Mucosa of rectum (tissue), 2 donors: Measurements from ENCODE around the gene ACAP2.

Experiments
- H3K27ac ChIP-seq, 2 donors: one replicate each; pipeline ENCODE4 v1.7.0; 2013; ENCODE audit warnings: inconsistent platforms in 2 of 2, low read depth in 2 of 2, low read length in 2 of 2
- H3K27me3 ChIP-seq, 2 donors: one replicate each; pipeline ENCODE4 v1.7.0; 2013; ENCODE audit warnings: low read length in 2 of 2; ENCODE audit not compliant: control insufficient read depth in 2 of 2, insufficient read depth in 2 of 2
- H3K36me3 ChIP-seq, 2 donors: one replicate each; pipeline ENCODE4 v1.7.0; 2013; ENCODE audit warnings: low read length in 2 of 2; ENCODE audit not compliant: control insufficient read depth in 2 of 2, insufficient read depth in 2 of 2
- H3K4me1 ChIP-seq, 2 donors: one replicate each; pipeline ENCODE4 v1.7.0; 2013; ENCODE audit warnings: low read length in 2 of 2, mild to moderate bottlenecking in 1 of 2; ENCODE audit not compliant: control insufficient read depth in 2 of 2, insufficient read depth in 2 of 2
- H3K4me3 ChIP-seq, 2 donors: one replicate each; pipeline ENCODE4 v1.7.0; 2013; ENCODE audit warnings: low read length in 2 of 2
- H3K9ac ChIP-seq, 2 donors: one replicate each; pipeline ENCODE4 v1.7.0; 2013; ENCODE audit warnings: low read length in 2 of 2, low read depth in 1 of 2, mild to moderate bottlenecking in 1 of 2
- H3K9me3 ChIP-seq, 2 donors: one replicate each; pipeline ENCODE4 v1.7.0; 2013; ENCODE audit warnings: low read length in 2 of 2; ENCODE audit not compliant: control insufficient read depth in 2 of 2
- donor health status: healthy.
- donor health status: Normal muscosa, but diverticular disease.

The ACAP2 gene

DNA sequence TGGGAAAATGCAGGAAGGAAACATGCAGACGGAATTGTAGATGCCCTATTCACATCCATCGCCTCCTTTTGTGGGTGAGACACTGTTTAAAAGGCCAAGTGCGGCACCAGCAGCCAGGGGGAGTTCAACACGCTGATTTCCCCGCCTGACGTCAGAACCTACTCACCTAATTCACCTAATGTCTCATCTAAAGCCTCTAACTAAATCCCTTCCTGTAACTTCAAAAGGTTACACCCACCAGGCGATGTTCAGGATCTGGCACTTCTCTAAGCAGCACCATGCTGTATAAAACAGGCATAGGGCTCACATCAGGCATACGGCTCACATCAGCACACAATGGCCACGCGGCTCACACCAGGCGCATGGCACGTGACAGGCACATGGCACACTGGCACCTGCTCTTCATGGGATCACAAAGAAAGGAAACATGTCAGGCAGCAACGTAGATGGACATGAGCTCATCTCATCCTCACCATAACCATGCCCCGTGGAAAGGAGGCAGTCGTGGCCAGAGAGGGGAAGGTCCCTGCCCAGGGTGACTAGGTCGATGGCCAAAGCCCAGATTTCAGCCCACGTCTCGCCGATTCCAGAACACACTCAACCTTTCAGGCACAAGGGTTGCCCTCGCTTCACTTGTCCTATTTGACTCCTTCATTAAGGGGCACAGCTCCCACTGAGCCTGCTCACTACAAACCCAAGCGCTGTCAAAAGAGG, 193.6 kb downstream of the ACAP2 start:
- no peak overlapping the region for H3K27ac ChIP-seq
- H3K9ac ChIP-seq, result no peak overlapping the region
- H3K27me3 ChIP-seq, result no peaks in the 10 kb centered on the region
- no peaks in the 10 kb centered on the region for H3K36me3 ChIP-seq
- no peaks in the 10 kb centered on the region for H3K9me3 ChIP-seq
- H3K4me3 ChIP-seq, result no peak overlapping the region
- no peaks in the 10 kb centered on the region for H3K4me1 ChIP-seq

DNA sequence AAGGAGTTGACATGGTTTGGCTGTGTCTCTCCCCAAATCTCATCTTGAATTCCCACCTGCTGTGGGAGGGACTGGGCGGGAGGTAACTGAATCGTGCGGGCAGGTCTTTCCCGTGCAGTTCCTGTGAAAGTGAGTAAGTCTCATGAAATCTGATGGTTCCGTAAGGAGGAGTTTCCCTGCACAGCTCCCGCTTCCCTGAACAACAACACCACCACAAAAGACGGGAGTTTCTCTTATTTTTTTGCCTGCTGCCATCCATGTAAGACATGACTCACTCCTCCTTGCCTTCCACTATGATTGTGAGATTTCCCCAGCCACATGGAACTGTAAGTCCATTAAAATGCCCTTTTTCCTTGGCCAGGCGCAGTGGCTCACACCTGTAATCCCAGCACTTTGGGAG, 194.5 kb downstream of the ACAP2 start:
- Histone ChIP-seq H3K4me1 (no peaks in the 10 kb centered on the region), H3K27me3 (no peaks in the 10 kb centered on the region), H3K9me3 (no peaks in the 10 kb centered on the region), H3K9ac (no peak overlapping the region), H3K36me3 (no peaks in the 10 kb centered on the region), H3K27ac (no peak overlapping the region), H3K4me3 (no peak overlapping the region)

DNA sequence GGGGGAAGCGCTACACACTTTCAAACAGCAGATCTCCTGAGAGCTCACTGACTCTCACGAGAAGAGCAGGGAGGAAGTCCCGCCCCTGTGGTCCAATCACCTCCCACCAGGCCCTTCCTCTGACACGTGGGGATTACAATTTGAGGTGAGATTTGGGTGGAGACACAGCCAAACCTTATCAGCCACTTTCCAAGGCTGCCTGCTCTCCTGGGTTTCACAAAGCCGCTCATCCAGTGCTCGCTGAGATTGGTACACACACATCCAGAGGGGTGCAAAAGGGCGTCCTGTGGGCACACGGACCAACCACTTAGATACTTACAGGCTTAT, 195.0 kb downstream of the ACAP2 start:
- H3K4me3 ChIP-seq, result no peak overlapping the region
- no peaks in the 10 kb centered on the region for H3K36me3 ChIP-seq
- no peaks in the 10 kb centered on the region for H3K4me1 ChIP-seq
- H3K9me3 ChIP-seq, result no peaks in the 10 kb centered on the region
- no peaks in the 10 kb centered on the region for H3K27me3 ChIP-seq
- no peak overlapping the region for H3K9ac ChIP-seq
- no peak overlapping the region for H3K27ac ChIP-seq

DNA sequence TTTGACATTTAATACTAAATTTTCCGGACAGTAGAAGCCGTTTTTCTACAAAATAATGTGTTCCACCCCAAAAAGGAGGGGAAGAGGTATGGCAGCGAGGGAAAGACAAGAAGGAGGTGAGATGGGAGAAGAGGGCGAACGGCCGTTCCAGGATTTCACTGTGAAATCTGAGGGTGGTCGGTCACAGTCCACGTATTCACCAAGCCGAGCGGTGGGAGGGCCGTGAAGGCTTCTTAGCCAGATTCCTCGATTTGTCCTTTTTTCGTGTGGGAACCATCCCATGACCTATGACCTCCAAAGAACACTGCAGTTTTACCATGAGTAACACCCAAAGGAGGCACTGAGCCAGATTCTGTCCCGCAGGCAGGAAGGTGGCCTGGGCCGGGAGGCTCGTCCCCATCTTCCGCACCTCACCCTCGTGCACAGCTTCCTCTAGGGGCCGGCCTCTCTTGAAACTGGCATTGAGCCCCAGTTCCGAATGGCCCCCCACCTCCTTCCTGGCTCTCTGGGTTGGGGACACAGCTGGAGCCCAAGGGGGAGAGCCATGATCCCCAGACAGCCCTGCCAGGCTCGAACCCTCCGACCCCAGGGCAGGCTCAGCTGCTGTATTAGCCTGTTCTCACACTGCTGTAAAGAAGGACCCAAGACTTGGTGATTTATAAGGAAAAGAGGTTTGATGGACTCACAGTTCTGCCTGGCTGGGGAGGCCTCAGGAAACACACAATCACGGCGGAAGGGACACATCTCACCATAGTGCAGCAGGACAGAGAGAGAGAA, 195.5 kb downstream of the ACAP2 start:
- no peak overlapping the region for H3K27ac ChIP-seq
- H3K27me3 ChIP-seq, result no peaks in the 10 kb centered on the region
- no peaks in the 10 kb centered on the region for H3K9me3 ChIP-seq
- no peaks in the 10 kb centered on the region for H3K4me1 ChIP-seq
- no peak overlapping the region for H3K4me3 ChIP-seq
- no peaks in the 10 kb centered on the region for H3K36me3 ChIP-seq
- no peak overlapping the region for H3K9ac ChIP-seq

DNA sequence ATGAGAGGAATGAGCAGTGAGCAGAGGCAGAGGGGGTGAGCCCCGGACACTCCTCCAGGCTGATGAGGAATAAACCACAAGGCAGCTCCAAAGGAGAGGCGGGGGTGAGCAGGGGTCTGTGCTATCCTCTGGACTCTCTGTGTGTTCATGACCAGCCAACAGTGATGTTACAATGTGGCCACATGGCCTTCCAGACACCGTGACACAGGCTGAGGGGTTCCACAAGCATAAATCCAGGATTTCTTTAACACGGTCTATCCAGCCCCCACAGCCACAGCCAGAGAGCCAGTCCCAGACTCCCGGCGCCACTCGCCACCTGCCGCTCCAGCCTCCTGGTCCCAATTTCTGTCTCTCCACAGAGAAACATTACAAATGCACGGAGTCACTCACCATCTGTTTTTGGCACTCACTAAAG, 196.2 kb downstream of the ACAP2 start:
- Histone ChIP-seq H3K9ac (no peak overlapping the region), H3K36me3 (no peaks in the 10 kb centered on the region), H3K4me3 (no peak overlapping the region), H3K4me1 (no peaks in the 10 kb centered on the region), H3K27ac (no peak overlapping the region), H3K9me3 (no peaks in the 10 kb centered on the region), H3K27me3 (no peaks in the 10 kb centered on the region)

DNA sequence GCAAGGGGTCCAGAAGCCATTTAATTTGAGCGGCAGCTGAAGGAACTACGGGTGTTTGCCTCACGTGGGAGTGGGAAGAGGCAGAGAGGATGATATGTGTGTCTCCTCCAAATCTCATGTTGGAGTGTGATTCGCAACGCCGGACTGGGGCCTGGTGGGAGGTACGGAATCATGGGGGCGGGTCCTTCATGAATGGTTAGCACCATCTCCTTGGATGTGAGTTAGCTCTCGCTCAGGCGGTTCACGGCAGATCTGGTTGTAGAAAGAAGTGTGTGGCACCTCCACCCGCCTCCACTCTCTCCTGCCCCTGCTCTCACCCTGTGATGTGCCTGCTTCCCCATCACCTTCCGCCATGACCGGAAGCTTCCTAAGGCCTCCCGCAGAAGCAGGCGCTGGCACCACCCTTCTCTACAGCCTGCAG, 197.3 kb downstream of the ACAP2 start:
- Histone ChIP-seq H3K36me3 (no peaks in the 10 kb centered on the region), H3K9ac (no peak overlapping the region), H3K27me3 (no peaks in the 10 kb centered on the region), H3K9me3 (no peaks in the 10 kb centered on the region), H3K27ac (no peak overlapping the region), H3K4me1 (no peaks in the 10 kb centered on the region), H3K4me3 (no peak overlapping the region)

DNA sequence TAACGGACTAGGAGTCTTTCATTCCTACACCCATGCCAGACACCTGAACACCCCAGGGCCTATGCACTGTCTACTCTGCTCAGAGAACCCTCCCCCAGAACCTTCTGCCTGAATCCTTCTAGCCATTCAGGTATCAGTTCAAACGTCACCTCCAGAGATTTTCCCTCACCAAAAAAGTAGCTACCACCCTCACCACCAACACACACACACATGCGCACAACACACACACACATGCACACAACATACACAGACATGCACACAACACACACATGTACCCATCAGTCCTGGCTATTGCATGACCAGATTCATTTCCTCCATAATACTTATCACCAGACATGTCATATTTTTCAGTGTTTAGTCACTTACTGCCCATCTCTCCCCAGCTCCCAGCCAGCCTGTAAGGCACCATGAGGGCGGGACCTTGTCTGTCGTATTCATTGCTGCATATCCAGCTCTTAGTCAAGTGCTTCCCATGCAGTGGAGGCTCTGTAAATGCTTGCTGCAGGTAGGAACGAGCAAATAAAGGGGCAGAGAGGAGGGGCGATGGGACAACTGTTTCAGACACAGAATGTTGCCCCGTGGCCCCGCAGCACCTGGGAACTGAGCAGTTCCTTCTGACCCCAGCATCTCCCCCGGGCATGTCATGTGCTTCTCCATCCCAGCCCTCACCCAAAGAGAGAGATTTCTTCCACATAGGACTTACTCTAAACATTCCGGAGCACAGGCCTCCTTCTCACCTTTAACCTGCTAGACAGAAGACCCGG, 201.0 kb downstream of the ACAP2 start:
- Histone ChIP-seq H3K27me3 (no peaks in the 10 kb centered on the region), H3K9me3 (no peaks in the 10 kb centered on the region), H3K36me3 (no peaks in the 10 kb centered on the region), H3K4me1 (peaks cover 0 to 5% of the 10 kb centered on the region in 2 donors), H3K27ac (no peak overlapping the region), H3K9ac (no peak overlapping the region), H3K4me3 (no peak overlapping the region)

DNA sequence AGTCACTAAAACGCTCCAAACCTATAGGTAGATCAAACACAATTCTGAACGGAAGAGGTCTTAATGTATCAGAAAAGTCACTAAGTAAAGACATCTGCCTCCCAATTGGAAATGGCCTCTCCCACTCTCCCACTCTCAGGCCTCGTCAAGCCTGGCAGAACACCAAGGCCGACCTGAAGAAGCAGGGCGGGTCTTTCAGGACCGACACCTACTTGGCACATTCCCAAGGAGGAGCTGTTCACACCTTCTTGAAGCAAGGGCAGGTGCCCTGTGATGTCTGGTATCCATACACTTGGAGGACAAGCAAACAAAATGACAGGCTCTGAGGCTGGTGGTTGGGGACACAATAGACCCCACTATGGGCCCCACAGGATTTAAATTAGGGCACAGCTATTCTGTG, 201.9 kb downstream of the ACAP2 start:
- Histone ChIP-seq H3K4me3 (no peak overlapping the region), H3K9me3 (no peaks in the 10 kb centered on the region), H3K9ac (no peak overlapping the region), H3K27ac (no peak overlapping the region), H3K4me1 (peaks cover 0 to 5% of the 10 kb centered on the region in 2 donors), H3K36me3 (no peaks in the 10 kb centered on the region), H3K27me3 (no peaks in the 10 kb centered on the region)

DNA sequence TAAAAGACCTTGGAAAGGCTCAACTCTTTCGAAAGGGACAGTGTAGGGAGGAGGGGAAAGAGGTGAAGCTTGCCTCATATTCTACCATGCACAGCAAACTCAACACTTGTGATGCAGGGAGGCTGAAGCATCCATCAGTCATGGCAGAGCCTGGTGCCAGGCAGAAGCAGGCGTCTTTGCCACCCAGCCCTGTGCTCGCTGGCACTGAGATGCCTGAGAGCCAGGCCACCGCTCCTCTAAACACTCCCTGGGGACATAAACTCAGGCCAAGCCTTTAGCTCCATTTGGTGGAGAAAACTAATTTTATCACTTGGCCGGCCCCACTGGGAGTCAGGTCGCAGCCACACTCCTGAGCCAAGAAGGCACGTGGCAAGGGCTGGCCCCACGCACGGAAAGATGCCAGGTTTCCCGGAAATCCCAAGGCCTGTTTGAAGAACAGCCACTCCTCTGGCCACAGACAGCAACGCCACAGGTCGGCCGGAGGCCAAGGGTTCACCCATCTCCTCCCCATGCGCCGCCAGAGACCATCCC, 202.6 kb downstream of the ACAP2 start:
- no peak overlapping the region for H3K27ac ChIP-seq
- no peak overlapping the region for H3K9ac ChIP-seq
- H3K4me3 ChIP-seq, result no peak overlapping the region
- no peaks in the 10 kb centered on the region for H3K36me3 ChIP-seq
- H3K4me1 ChIP-seq, result peaks cover 0 to 5% of the 10 kb centered on the region in 2 donors
- H3K27me3 ChIP-seq, result no peaks in the 10 kb centered on the region
- H3K9me3 ChIP-seq, result no peaks in the 10 kb centered on the region

DNA sequence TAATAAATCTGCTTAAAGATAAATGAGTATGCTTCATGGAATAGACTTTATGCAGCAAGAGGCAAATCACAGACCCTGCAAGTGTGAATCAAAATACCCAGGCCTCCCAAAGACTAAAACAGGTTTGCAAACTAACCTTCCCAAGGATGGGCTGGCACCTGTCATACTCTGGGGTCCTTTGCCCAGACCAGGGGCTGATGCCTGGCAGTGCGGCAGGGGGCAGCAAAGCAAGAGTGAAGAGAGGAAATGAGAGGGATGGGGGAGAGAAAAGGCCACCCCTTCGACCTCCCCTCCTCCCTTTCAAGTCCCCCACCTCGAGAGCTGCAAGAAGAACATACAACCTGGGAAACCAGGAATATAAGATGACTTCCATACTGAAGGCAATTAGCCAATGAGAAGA, 203.7 kb downstream of the ACAP2 start:
- H3K9me3 ChIP-seq, result no peaks in the 10 kb centered on the region
- no peaks in the 10 kb centered on the region for H3K27me3 ChIP-seq
- H3K27ac ChIP-seq, result peak overlapping the region in 1 of 2 donors; percentile 57
- no peak overlapping the region for H3K4me3 ChIP-seq
- no peak overlapping the region for H3K9ac ChIP-seq
- peaks cover 0 to 5% of the 10 kb centered on the region in 2 donors for H3K4me1 ChIP-seq
- no peaks in the 10 kb centered on the region for H3K36me3 ChIP-seq
